ENCODE results near the gene ATP5ME. TPM values are rescaled to one million over a fixed set of nuclear protein-coding genes. Genes with fewer than 3 reads are reported as not detected.
A peak's percentile ranks its signal among the peaks of the same experiment; 100 is the strongest.

Gene ATP5ME
- total and polyA plus RNA-seq, 8 donors, result 88.4 to 318 (median 115) TPM

GRCh38 chr4:686413-687040 lies 12.5 kb upstream of the ATP5ME start:
- H3K27ac ChIP-seq, result peak overlapping the region; percentile 36 to 82 (median 60)
- no peak for ATAC-seq
- H3K27me3 ChIP-seq, result no peaks in the 10 kb centered on the region
- intact Hi-C loops (cut with DNase I), result no loop called here
- 91 to 95% methylated on average over 30 to 31 of the region's 31 CpGs for WGBS, 2 donors
- H3K36me3 ChIP-seq, result no peaks in the 10 kb centered on the region
- FAIRE-seq, result no peak
- H3K9me3 ChIP-seq, result no peaks in the 10 kb centered on the region
- H3K4me1 ChIP-seq, result peaks cover 0 to 10% (median 0%) of the 10 kb centered on the region in 3 donors
- DNase-seq, result peak in 2 of 6 donors; percentile 40 to 57
- no peak overlapping the region for H3K4me3 ChIP-seq
- no peak for TF ChIP-seq CTCF (IDR thresholded peaks at IDR 0.05)

- Histone ChIP-seq H3K4me1 (peaks cover 0 to 10% (median 0%) of the 10 kb centered on the region in 3 donors), H3K4me3 (no peak overlapping the region), H3K36me3 (no peaks in the 10 kb centered on the region), H3K9me3 (no peaks in the 10 kb centered on the region), H3K27me3 (no peaks in the 10 kb centered on the region), H3K27ac (no peak overlapping the region)
- no peak for FAIRE-seq
- intact Hi-C loops (cut with DNase I), result no loop called here
- 88 to 92% methylated on average over 37 of the region's 37 CpGs for WGBS, 2 donors
- no peak for TF ChIP-seq CTCF (IDR thresholded peaks at IDR 0.05)
- no peak for DNase-seq
- no peak for ATAC-seq
Measured at GRCh38 chr4:685679-686412, 11.8 kb upstream of the ATP5ME start.

GRCh38 chr4:684623-685327 lies 10.7 kb upstream of the ATP5ME start:
- no peak overlapping the region for H3K27ac ChIP-seq
- 78 to 88% methylated on average over 16 to 21 of the region's 21 CpGs for WGBS, 2 donors
- H3K36me3 ChIP-seq, result no peaks in the 10 kb centered on the region
- no peaks in the 10 kb centered on the region for H3K9me3 ChIP-seq
- ATAC-seq, result no peak
- peak in 1 of 6 donors; percentile 73 for DNase-seq
- no peak for TF ChIP-seq CTCF (IDR thresholded peaks at IDR 0.05)
- H3K4me1 ChIP-seq, result peaks cover 0 to 9% (median 0%) of the 10 kb centered on the region in 3 donors
- no peaks in the 10 kb centered on the region for H3K27me3 ChIP-seq
- intact Hi-C loops (cut with DNase I), result no loop called here
- H3K4me3 ChIP-seq, result no peak overlapping the region
- no peak for FAIRE-seq

GRCh38 chr4:683982-684622 lies 10.0 kb upstream of the ATP5ME start:
- 57 to 61% methylated on average over 19 of the region's 19 CpGs for WGBS, 2 donors
- no peaks in the 10 kb centered on the region for H3K36me3 ChIP-seq
- intact Hi-C loops (cut with DNase I), result no loop called here
- no peak overlapping the region for H3K27ac ChIP-seq
- peak in 1 of 4 donors; percentile 29 for TF ChIP-seq CTCF (IDR thresholded peaks at IDR 0.05)
- peaks cover 0 to 7% (median 0%) of the 10 kb centered on the region in 3 donors for H3K4me1 ChIP-seq
- ATAC-seq, result peak in 2 of 4 donors; percentile 7 to 16
- no peak overlapping the region for H3K4me3 ChIP-seq
- no peak for FAIRE-seq
- no peaks in the 10 kb centered on the region for H3K27me3 ChIP-seq
- peak in 4 of 6 donors; percentile 41 to 78 (median 69) for DNase-seq
- H3K9me3 ChIP-seq, result no peaks in the 10 kb centered on the region
